Endothelial cell of umbilical vein (primary cell): ENCODE results near the gene NADSYN1. TPM values are rescaled to one million over a fixed set of nuclear protein-coding genes. Genes with fewer than 3 reads are reported as not detected.

Experiments used
- BruUV-seq: library from RNA; stranded (reverse); fragments of 400-500 nt; replicated peaks from 2 replicates; lab custom pipeline; 2021; lab: Mats Ljungman, UMichigan
- CTCF ChIA-PET: fragments of 300-600, 350-600 bp; sonication (Branson Sonifier 250); formaldehyde crosslinking; loops from one replicate; lab custom pipeline; 2021; ENCODE audit warnings: antibody characterized with exemption, inconsistent platforms; lab: Charles Lee
- POLR2A ChIA-PET: fragments of 300-600, 350-600 bp; sonication (Branson Sonifier 250); formaldehyde crosslinking; loops from one replicate; lab custom pipeline; 2021; ENCODE audit warnings: antibody characterized with exemption, inconsistent platforms; lab: Charles Lee
- DNase-seq: peaks from one replicate; pipeline ENCODE4 v3.0.0-alpha.2; 2011; ENCODE audit warnings: low read depth, low spot score
- FAIRE-seq: peaks from 2 replicates; lab custom pipeline; 2011; peaks lifted over from hg19 to GRCh38; lab: Jason Lieb, UNC
- H2AFZ ChIP-seq: 2 replicates; pipeline ENCODE4 v1.6.0; 2012; ENCODE audit warnings: low read depth, low read length, control low read depth, inconsistent platforms
- H3K27ac ChIP-seq: 2 replicates; pipeline ENCODE4 v1.5.1; 2011; ENCODE audit warnings: low read depth, mild to moderate bottlenecking, control low read depth, low read length, moderate library complexity; ENCODE audit not compliant: insufficient read depth
- H3K27me3 ChIP-seq, 2 experiments: 2 replicates each; pipeline versions ENCODE4 v1.6.0 to v1.6.1; 2011; ENCODE audit warnings: low read length in 2 of 2, mixed read lengths in 1 of 2; ENCODE audit not compliant: control insufficient read depth in 2 of 2, insufficient read depth in 2 of 2
- H3K36me3 ChIP-seq, 2 experiments: 2 replicates in 1 of 2; 3 replicates in 1 of 2; pipeline ENCODE4 v1.5.1; 2011; ENCODE audit warnings: low read length in 2 of 2, mild to moderate bottlenecking in 1 of 2, moderate library complexity in 1 of 2; ENCODE audit not compliant: control insufficient read depth in 2 of 2, insufficient read depth in 2 of 2; ENCODE audit errors: extremely low read depth in 1 of 2
- H3K4me1 ChIP-seq: 3 replicates; pipeline ENCODE4 v1.5.1; 2011; ENCODE audit warnings: mild to moderate bottlenecking, low read length; ENCODE audit not compliant: control insufficient read depth, insufficient read depth; ENCODE audit errors: extremely low read depth
- H3K4me2 ChIP-seq: 2 replicates; pipeline ENCODE4 v1.6.1; 2011; ENCODE audit warnings: low read length, control low read depth, mixed read lengths; ENCODE audit not compliant: insufficient read depth
- H3K4me3 ChIP-seq, 3 experiments: fragments of 200-600 bp in 1 of 3; sonication (generic), shearing (Covaris generic) in 1 of 3; replicated peaks in 1 of 3; 2 replicates each; pipeline ENCODE4 v1.5.1; 2011 to 2016; ENCODE audit warnings: control low read depth in 3 of 3, low read length in 3 of 3, mild to moderate bottlenecking in 2 of 3, inconsistent platforms in 1 of 3, low read depth in 1 of 3, moderate library complexity in 1 of 3; ENCODE audit not compliant: insufficient read depth in 1 of 3
- H3K79me2 ChIP-seq: 2 replicates; pipeline ENCODE4 v1.6.0; 2012; ENCODE audit warnings: low read length, inconsistent platforms; ENCODE audit not compliant: control insufficient read depth, insufficient read depth
- H3K9ac ChIP-seq: replicated peaks from 2 replicates; pipeline ENCODE3; 2011; ENCODE audit warnings: low read length, control low read depth; ENCODE audit not compliant: insufficient read depth; ENCODE audit errors: extremely low read depth
- H3K9me1 ChIP-seq: replicated peaks from 3 replicates; pipeline ENCODE4 v1.6.0; 2011; ENCODE audit warnings: mild to moderate bottlenecking, low read length; ENCODE audit not compliant: control insufficient read depth, insufficient read depth; ENCODE audit errors: extremely low read depth
- H3K9me3 ChIP-seq: replicated peaks from 2 replicates; pipeline ENCODE4 v1.5.1; 2012; ENCODE audit warnings: low read length, inconsistent platforms; ENCODE audit not compliant: control insufficient read depth, insufficient read depth
- H4K20me1 ChIP-seq: replicated peaks from 2 replicates; pipeline ENCODE3; 2011; ENCODE audit warnings: mild to moderate bottlenecking, low read length; ENCODE audit not compliant: control insufficient read depth, insufficient read depth; ENCODE audit errors: extremely low read depth
- EZH2 ChIP-seq: IDR thresholded peaks from 2 replicates; pipeline ENCODE4 v1.6.1; 2012; ENCODE audit warnings: borderline replicate concordance, low read depth, mild to moderate bottlenecking, moderate library complexity, low read length, inconsistent platforms; ENCODE audit not compliant: severe bottlenecking
- FOS ChIP-seq: IDR thresholded peaks from 2 replicates; pipeline ENCODE4 v1.6.1; 2011; ENCODE audit warnings: mild to moderate bottlenecking, low read length, moderate library complexity, borderline replicate concordance; ENCODE audit not compliant: insufficient read depth
- GATA2 ChIP-seq: IDR thresholded peaks from 2 replicates; pipeline ENCODE4 v1.7.0; 2011; ENCODE audit warnings: low read depth, mild to moderate bottlenecking, moderate library complexity, mixed read lengths, low read length; ENCODE audit not compliant: insufficient read length, insufficient read depth
- JUN ChIP-seq: IDR thresholded peaks from 2 replicates; pipeline ENCODE4 v1.6.1; 2011; ENCODE audit warnings: borderline replicate concordance, low read depth; ENCODE audit not compliant: insufficient read length, insufficient read depth
- MYC ChIP-seq: IDR thresholded peaks from one replicate; pipeline ENCODE4 v1.6.1; 2011; ENCODE audit warnings: mild to moderate bottlenecking, low read depth, low read length
- POLR2A ChIP-seq: IDR thresholded peaks from 2 replicates; pipeline ENCODE4 v1.6.1; 2012; ENCODE audit warnings: low read depth, mild to moderate bottlenecking, control low read depth, low read length
- POLR2AphosphoS5 ChIP-seq: IDR thresholded peaks from 2 replicates; pipeline ENCODE4 v1.6.1; 2012; ENCODE audit warnings: low read depth, mild to moderate bottlenecking, control low read depth, low read length, moderate library complexity; ENCODE audit not compliant: insufficient read depth
- dilution Hi-C: fragments of 300-500 bp; cut with MboI; formaldehyde crosslinking; loops from one replicate; pipeline ENCODE4 v1.15.0; 2019; ENCODE audit warnings: low sequenced_read_pairs; ENCODE audit not compliant: extremely low pct_ligation_motif_present
- intact Hi-C: fragments of 100-400 bp; cut with micrococcal nuclease; formaldehyde crosslinking; loops from one replicate; pipeline ENCODE4 v1.10.0; 2022
- polyA plus RNA-seq, 4 experiments: library from polyadenylated mRNA; depleted of rRNA in 3 of 4; stranded (reverse) in 3 of 4; unstranded in 1 of 4; fragments of >200 nt; gene quantifications; 2 replicates each; pipeline versions ENCODE4 v1.2.1 to v1.2.3, GENCODE V29; 2011 to 2012; ENCODE audit warnings: missing spikeins in 1 of 4
- total RNA-seq: library from RNA; stranded (reverse); gene quantifications from 2 replicates; pipeline ENCODE4 v1.2.3, GENCODE V29; 2021
- TF ChIP-seq, protein P1 (sequence below), 2 donors: IDR thresholded peaks; 1 replicate in 1 of 2; 2 replicates in 1 of 2; pipeline ENCODE4 v1.5.1; 2011; ENCODE audit warnings: low read length in 2 of 2, mild to moderate bottlenecking in 2 of 2, moderate library complexity in 2 of 2, control low read depth in 1 of 2, inconsistent platforms in 1 of 2, low read depth in 1 of 2; ENCODE audit not compliant: insufficient read depth in 1 of 2; ENCODE audit errors: extremely low read depth in 1 of 2
- TF ChIP-seq, protein P2 (sequence below): IDR thresholded peaks from 2 replicates; pipeline ENCODE4 v1.6.1; 2011; ENCODE audit not compliant: insufficient read depth, insufficient read length

The NADSYN1 gene
- total and polyA plus RNA-seq, 2 donors (not counting 3 experiments of a cell fraction or from before 2014, with no cell fraction given) = 77.5 to 99.2 TPM

DNA sequence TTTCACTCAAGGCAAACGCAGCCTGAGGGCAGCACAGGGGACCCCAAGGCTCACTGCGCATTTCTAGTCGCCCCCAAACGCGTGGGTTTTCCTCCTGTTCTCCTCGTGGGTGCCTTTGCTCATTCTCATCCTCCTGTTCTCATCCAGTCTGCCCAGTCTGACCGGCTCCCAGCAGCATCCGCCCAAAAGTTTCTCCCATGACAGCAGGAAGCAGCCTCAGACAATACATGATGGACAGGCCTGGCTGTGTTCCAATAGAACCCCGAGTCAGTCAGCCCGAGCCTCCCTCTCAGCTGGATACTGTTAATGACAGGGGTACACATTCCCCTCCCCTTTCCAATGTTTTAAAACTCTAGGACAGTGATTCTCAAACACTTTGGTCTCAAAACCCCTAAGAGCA, 51.5 kb downstream of the NADSYN1 start:
- H3K27me3 ChIP-seq = no peaks in the 10 kb centered on the region
- TF ChIP-seq JUN = no peak
- no peak for TF ChIP-seq FOS
- TF ChIP-seq POLR2AphosphoS5 = no peak
- no peak for TF ChIP-seq POLR2A
- TF ChIP-seq, protein P1, sequence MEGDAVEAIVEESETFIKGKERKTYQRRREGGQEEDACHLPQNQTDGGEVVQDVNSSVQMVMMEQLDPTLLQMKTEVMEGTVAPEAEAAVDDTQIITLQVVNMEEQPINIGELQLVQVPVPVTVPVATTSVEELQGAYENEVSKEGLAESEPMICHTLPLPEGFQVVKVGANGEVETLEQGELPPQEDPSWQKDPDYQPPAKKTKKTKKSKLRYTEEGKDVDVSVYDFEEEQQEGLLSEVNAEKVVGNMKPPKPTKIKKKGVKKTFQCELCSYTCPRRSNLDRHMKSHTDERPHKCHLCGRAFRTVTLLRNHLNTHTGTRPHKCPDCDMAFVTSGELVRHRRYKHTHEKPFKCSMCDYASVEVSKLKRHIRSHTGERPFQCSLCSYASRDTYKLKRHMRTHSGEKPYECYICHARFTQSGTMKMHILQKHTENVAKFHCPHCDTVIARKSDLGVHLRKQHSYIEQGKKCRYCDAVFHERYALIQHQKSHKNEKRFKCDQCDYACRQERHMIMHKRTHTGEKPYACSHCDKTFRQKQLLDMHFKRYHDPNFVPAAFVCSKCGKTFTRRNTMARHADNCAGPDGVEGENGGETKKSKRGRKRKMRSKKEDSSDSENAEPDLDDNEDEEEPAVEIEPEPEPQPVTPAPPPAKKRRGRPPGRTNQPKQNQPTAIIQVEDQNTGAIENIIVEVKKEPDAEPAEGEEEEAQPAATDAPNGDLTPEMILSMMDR (IDR thresholded peaks at IDR 0.05; ENCODE audit: extremely low read depth in 1 of 2, insufficient read depth in 1 of 2, low read depth in 1 of 2, low read length in 2 of 2) = no peak
- TF ChIP-seq GATA2 = no peak
- TF ChIP-seq, protein P2, sequence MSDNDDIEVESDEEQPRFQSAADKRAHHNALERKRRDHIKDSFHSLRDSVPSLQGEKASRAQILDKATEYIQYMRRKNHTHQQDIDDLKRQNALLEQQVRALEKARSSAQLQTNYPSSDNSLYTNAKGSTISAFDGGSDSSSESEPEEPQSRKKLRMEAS = no peak
- no peak for TF ChIP-seq EZH2
- TF ChIP-seq MYC = no peak
- H3K79me2 ChIP-seq = no peaks in the 10 kb centered on the region
- no peaks in the 10 kb centered on the region for H3K9me3 ChIP-seq
- no peak overlapping the region for H3K4me2 ChIP-seq
- intact Hi-C loops (no loop called here), dilution Hi-C loops (no loop called here)
- H3K4me1 ChIP-seq = no peaks in the 10 kb centered on the region
- H4K20me1 ChIP-seq = no peaks in the 10 kb centered on the region
- H3K36me3 ChIP-seq = peaks cover 0 to 10% of the 10 kb centered on the region in 2 experiments
- H3K4me3 ChIP-seq = no peak overlapping the region
- peak overlapping the region; percentile 21 for H3K27ac ChIP-seq
- no TSS peak for BruUV-seq
- FAIRE-seq = no peak
- DNase-seq = peak; percentile 21
- CTCF ChIA-PET = no interaction called here
- H3K9ac ChIP-seq = no peak overlapping the region
- POLR2A ChIA-PET = no interaction called here
- H2AFZ ChIP-seq = no peak overlapping the region
- no peaks in the 10 kb centered on the region for H3K9me1 ChIP-seq
